B cell (primary cell): ENCODE measurements around the gene ZC3H10.

Experiments used
- CTCF ChIP-seq: fragments of 200-600 bp; IDR thresholded peaks from one replicate; pipeline ENCODE4 v1.8.0; 2022; ENCODE audit warnings: antibody characterized with exemption, mild to moderate bottlenecking
- EZH2 ChIP-seq: IDR thresholded peaks from 2 replicates; pipeline ENCODE4 v1.6.1; 2012; ENCODE audit warnings: borderline replicate concordance, low read depth, mild to moderate bottlenecking, moderate library complexity, low read length; ENCODE audit not compliant: insufficient read depth, poor library complexity, severe bottlenecking

DNA sequence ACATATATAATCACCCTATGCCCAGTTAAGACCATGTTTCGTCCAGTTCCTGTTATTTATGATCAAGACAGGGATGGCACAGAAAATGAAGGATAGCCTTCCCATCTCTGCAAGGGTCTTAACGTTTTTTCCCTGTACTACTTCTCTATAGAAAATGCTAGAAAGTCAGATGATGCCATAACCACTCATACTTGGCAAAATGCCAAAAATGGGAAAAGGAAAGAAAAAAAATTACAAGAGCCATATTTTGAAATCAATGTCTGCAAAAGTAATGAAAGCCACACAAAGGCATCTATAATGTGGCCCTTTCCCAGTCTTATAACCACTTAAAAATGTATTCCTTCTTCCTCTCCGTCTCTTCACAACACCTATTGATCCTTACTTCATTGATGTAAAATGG, 32.5 kb downstream of the ZC3H10 start:
- TF ChIP-seq CTCF, result no peak
- no peak for TF ChIP-seq EZH2
